PFSK-1 (cell line): ENCODE results near the gene ENSA.

Experiments
- FOXP2 ChIP-seq: optimal IDR thresholded peaks from 2 replicates; pipeline ENCODE3; 2011; ENCODE audit warnings: borderline replicate concordance, control low read depth, inconsistent platforms; ENCODE audit not compliant: insufficient read depth; ENCODE audit errors: extremely low read length, extremely low read depth
- POLR2AphosphoS5 ChIP-seq: IDR thresholded peaks from 2 replicates; pipeline ENCODE4 v1.6.1; 2012; ENCODE audit warnings: low read depth, mild to moderate bottlenecking, control low read depth, low read length, moderate library complexity
- REST ChIP-seq, 2 experiments: IDR thresholded peaks; 2 replicates each; pipeline versions ENCODE4 v1.6.1 to v1.8.0; 2011 to 2012; ENCODE audit warnings: low read depth in 2 of 2, low read length in 2 of 2, control low read depth in 1 of 2, inconsistent platforms in 1 of 2, mild to moderate bottlenecking in 1 of 2, moderate library complexity in 1 of 2; ENCODE audit not compliant: insufficient read depth in 1 of 2
- SIN3A ChIP-seq: IDR thresholded peaks from 2 replicates; pipeline ENCODE4 v1.6.1; 2012; ENCODE audit warnings: mild to moderate bottlenecking, low read length, moderate library complexity, borderline replicate concordance; ENCODE audit not compliant: insufficient read depth
- TAF1 ChIP-seq: IDR thresholded peaks from 2 replicates; pipeline ENCODE4 v1.6.1; 2012; ENCODE audit warnings: low read length, control low read depth, borderline replicate concordance; ENCODE audit not compliant: insufficient read depth

Gene ENSA

GRCh38 chr1:150606463-150607142 lies 22.8 kb downstream of the ENSA start:
- no peak for TF ChIP-seq POLR2AphosphoS5
- no peak for TF ChIP-seq TAF1
- TF ChIP-seq SIN3A = no peak
- TF ChIP-seq FOXP2 = no peak
- TF ChIP-seq REST (IDR thresholded peaks at IDR 0.05; ENCODE audit: insufficient read depth in 1 of 2, low read depth in 2 of 2, low read length in 2 of 2) = no peak

DNA sequence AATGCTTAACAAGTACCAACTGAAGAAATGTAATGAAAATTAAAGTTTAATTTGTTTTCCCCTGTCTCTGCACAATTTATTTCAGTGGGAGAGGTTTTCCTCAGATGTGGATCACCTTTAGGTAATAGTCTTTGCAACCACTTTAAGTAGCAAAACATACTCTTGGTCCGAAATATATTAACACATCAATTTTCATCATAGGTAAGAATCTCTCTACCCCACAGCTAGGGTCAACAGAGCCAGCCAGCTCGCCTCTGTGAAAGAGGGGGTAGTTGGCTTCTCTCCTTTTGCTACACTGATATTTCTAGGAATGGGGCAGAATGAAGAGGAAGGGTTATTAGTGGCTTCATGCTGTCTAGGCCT lies 25.2 kb downstream of the ENSA start:
- TF ChIP-seq FOXP2 = no peak
- no peak for TF ChIP-seq TAF1
- TF ChIP-seq REST (IDR thresholded peaks at IDR 0.05; ENCODE audit: insufficient read depth in 1 of 2, low read depth in 2 of 2, low read length in 2 of 2) = no peak
- no peak; the same call in 1 of the 2 replicates for TF ChIP-seq POLR2AphosphoS5
- no peak for TF ChIP-seq SIN3A

GRCh38 chr1:150603711-150604110 lies 25.7 kb downstream of the ENSA start:
- no peak for TF ChIP-seq REST (IDR thresholded peaks at IDR 0.05; ENCODE audit: insufficient read depth in 1 of 2, low read depth in 2 of 2, low read length in 2 of 2)
- no peak for TF ChIP-seq SIN3A
- TF ChIP-seq POLR2AphosphoS5 = no peak
- TF ChIP-seq FOXP2 = no peak

GRCh38 chr1:150601540-150601939 lies 27.9 kb downstream of the ENSA start:
- TF ChIP-seq FOXP2 = no peak
- no peak for TF ChIP-seq SIN3A
- TF ChIP-seq POLR2AphosphoS5 = no peak

- TF ChIP-seq REST (IDR thresholded peaks at IDR 0.05; ENCODE audit: insufficient read depth in 1 of 2, low read depth in 2 of 2, low read length in 2 of 2) (no peak), SIN3A (no peak), FOXP2 (no peak), TAF1 (no peak), POLR2AphosphoS5 (no peak)
Measured at GRCh38 chr1:150596976-150597375, 32.4 kb downstream of the ENSA start.
